ENCODE measurements around the gene IL17D.
"Not testable (repeated sequence)": the region's sequence is repeated elsewhere in the genome, so short reads cannot be mapped to it uniquely, and the experiment has no call there.

The IL17D gene

GRCh38 chr13:20719783-20720182 lies 16.3 kb downstream of the IL17D start:
- no peak for DNase-seq (ENCODE audit: low read depth)

DNA sequence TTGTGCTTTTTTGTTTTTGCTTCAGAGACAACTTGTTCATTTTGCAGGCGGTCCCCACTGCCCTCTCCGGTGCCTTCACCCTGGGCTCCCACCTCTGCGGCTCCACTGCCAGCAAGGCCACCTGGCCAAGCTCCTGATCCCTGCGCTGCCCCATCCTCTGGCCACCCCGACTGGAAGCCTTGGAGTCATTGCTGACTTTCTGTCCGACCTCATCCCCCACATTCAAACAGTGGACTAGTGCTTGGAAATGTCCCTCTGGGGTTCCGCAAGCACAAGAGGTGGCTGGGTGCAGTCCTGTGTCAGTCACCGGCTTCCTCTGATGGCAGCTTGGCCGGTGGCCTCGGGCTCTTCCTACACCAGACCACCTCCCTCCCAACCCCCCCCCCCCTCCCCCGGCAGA lies 17.0 kb downstream of the IL17D start:
- no peak for DNase-seq (ENCODE audit: low read depth)

DNA sequence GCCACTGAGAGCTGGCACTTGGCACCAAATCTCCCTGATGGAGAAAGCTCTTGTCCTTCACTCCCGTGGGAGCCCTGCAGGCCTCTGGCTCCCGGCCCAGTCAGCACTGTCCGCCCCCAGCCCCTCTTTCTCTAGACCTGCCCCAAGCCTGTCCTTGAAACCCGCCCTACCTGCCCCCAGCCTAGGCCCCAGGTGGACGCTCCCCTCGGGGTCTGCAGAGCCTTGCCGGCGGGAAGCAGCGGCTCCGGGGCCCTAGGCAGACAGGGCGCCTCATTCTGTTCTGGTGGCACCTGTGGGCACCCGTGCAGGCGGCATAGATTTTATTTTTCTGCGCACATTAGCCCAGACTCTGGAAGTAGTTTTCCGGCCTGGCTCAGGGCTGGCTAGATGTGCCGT lies 17.6 kb downstream of the IL17D start:
- no peak for DNase-seq (ENCODE audit: low read depth)

GRCh38 chr13:20721454-20722357 lies 18.2 kb downstream of the IL17D start:
- peak; percentile 72 for DNase-seq (ENCODE audit: low read depth)

DNA sequence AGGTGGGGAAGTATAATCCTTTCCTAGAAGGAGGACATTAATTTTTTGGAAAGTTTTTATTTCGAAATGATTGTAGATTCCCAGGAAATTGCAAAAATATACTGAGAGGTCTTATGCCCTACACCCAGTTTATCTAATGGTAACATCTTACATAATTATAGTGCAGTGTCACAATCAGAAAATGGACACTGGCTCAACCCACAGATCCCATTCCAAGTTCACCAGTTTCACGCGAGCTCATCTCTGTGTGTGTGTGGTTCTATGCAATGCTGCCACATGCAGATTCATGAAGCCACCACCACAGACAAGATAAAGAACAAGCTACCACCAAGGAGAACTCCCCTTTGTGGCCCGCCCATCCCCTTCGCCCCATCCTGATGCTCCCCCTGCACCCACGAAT lies 24.4 kb downstream of the IL17D start:
- DNase-seq (ENCODE audit: low read depth) = no peak

DNA sequence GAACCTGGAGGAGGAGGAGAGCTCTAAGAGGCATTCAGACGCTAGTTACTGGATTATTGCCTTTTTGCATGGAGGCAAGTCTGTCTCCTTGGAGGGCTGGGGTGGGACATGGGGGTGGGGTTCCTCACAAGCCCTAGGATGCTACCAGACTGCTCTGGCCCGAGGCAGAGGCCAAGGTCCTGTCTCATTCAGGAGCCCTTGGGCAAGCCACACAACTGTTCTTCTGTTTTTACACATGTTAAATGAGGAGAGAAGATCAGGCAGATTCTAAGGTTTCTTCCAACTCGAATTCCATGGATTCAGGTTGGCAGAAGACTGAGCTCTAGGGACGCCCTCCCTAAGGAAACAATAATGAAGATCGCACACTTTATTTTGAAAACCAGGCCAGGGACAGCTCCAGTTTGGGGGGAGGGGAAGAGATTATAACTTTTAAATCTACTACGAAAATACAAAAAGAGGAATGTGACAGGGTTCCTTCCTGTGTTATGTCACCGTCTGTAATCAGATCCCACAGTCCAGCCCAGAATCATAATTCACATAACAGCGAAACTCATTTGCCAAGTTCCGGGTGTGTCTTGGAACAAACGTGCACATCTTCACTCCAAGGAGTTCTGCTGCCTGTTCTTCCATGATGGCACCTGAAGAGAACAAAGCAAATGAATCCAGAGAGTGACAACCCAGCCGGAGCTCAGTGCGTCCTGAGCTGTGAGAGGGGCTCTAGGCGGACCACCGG lies 25.2 kb downstream of the IL17D start:
- DNase-seq (ENCODE audit: low read depth) = peak; percentile 11

GRCh38 chr13:20729633-20730585 lies 26.4 kb downstream of the IL17D start:
- DNase-seq (ENCODE audit: low read depth) = no peak

DNA sequence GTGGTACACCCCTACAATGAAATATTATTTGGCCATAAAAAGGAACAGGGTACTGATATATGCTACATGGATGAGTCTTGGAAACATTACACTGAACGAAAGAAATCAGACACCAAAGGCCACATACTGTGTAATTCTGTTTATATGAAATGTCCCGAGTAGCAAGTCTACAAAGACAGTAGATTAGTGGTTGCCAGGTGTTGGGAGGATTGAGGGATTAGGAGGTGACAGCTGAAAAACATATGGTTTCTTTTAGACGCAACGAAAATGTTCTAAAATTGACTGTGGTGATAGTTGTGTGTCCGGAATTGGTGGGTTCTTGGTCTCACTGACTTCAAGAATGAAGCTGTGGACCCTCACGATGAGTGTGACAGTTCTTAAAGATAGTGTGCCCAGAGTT lies 35.1 kb downstream of the IL17D start:
- no peak for DNase-seq (ENCODE audit: low read depth)

- DNase-seq (ENCODE audit: low read depth) = no peak
Measured at GRCh38 chr13:20740021-20740420, 36.5 kb downstream of the IL17D start.

- not testable (repeated sequence) for DNase-seq (ENCODE audit: low read depth)
Measured at GRCh38 chr13:20743830-20744404, 40.4 kb downstream of the IL17D start.

GRCh38 chr13:20749377-20749776 lies 45.9 kb downstream of the IL17D start:
- DNase-seq (ENCODE audit: low read depth) = no peak

DNA sequence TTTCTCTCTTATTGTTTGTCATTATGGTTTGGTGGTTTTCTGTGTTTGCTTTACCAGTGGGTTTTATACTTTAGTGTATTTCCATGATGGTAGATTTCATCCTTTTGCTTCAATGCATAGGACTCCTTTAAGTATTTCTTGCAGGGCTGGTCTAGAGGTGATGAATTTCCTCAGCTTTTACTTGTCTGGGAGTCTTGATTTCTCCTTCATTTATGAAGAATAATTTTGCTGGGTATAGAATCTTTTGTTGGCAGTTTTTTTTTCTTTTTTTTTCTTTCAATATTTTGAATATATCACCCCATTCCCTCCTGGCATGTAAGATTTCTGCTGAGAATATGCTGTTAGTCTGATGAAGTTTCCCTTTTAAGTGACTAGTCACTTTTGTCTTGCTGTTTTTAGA lies 50.5 kb downstream of the IL17D start:
- no peak for DNase-seq (ENCODE audit: low read depth)

GRCh38 chr13:20760872-20761271 lies 57.4 kb downstream of the IL17D start:
- no peak for DNase-seq (ENCODE audit: low read depth)

GRCh38 chr13:20767309-20767943 lies 63.9 kb downstream of the IL17D start:
- DNase-seq (ENCODE audit: low read depth) = no peak

DNA sequence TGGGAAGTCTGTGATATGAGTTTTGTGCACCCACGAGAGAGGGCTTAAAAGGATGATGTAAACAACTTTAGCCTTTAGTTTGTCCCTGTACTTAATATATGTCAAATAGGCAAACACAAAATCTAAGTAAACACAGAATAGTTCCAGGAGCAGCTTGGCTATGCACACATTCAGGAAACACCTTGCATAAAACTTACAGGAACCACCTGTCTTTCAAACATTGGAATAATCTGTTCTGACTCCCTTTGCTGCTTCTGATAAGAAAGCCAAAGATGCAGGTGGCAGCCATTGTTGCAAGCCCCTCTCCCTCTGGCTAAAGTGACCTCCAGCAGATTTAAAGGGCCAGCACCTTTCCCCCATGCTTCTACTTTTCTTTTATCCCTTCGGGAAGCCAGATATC lies 65.6 kb downstream of the IL17D start:
- DNase-seq (ENCODE audit: low read depth) = no peak

- no peak for DNase-seq (ENCODE audit: low read depth)
Measured at GRCh38 chr13:20769834-20770233, 66.3 kb downstream of the IL17D start.

Data from iris pigment epithelial cell (primary cell).